Endodermal cell (in vitro differentiated cells): ENCODE results near the gene IFNE. TPM values are rescaled to one million over a fixed set of nuclear protein-coding genes. Genes with fewer than 3 reads are reported as not detected.
"Not testable (repeated sequence)": the region's sequence is repeated elsewhere in the genome, so short reads cannot be mapped to it uniquely, and the experiment has no call there.

ENCODE experiments used
- DNase-seq: peaks from one replicate; pipeline ENCODE4 v3.0.0-alpha.2; 2017
- H3K27ac ChIP-seq: 2 replicates; pipeline ENCODE4 v1.5.1; 2013; ENCODE audit warnings: mild to moderate bottlenecking, low read depth, low read length, moderate library complexity
- H3K27me3 ChIP-seq: 2 replicates; pipeline ENCODE4 v1.6.1; 2013; ENCODE audit warnings: mild to moderate bottlenecking, low read length, moderate library complexity; ENCODE audit not compliant: insufficient read depth, control insufficient read depth, poor library complexity, severe bottlenecking
- H3K36me3 ChIP-seq: 2 replicates; pipeline ENCODE4 v1.7.0; 2013; ENCODE audit warnings: mild to moderate bottlenecking, low read length, moderate library complexity; ENCODE audit not compliant: control insufficient read depth, insufficient read depth
- H3K4me1 ChIP-seq: one replicate; pipeline ENCODE4 v1.7.0; 2013; ENCODE audit warnings: low read length; ENCODE audit not compliant: control insufficient read depth, insufficient read depth
- H3K4me3 ChIP-seq: 2 replicates; pipeline ENCODE4 v1.5.1; 2013; ENCODE audit warnings: mild to moderate bottlenecking, low read length, moderate library complexity
- H3K9ac ChIP-seq: 2 replicates; pipeline ENCODE4 v1.6.1; 2013; ENCODE audit warnings: mild to moderate bottlenecking, low read length, moderate library complexity; ENCODE audit not compliant: poor library complexity, severe bottlenecking; ENCODE audit errors: extremely low read depth
- H3K9me3 ChIP-seq: 2 replicates; pipeline ENCODE4 v1.6.1; 2013; ENCODE audit warnings: mild to moderate bottlenecking, low read length, moderate library complexity; ENCODE audit not compliant: control insufficient read depth
- H3K27ac Mint-ChIP-seq: 2 replicates; pipeline ENCODE4 v1.8.0; 2020; ENCODE audit warnings: mixed read lengths
- H3K27me3 Mint-ChIP-seq: 2 replicates; pipeline ENCODE4 v1.8.0; 2021; ENCODE audit warnings: mild to moderate bottlenecking, mixed read lengths; ENCODE audit not compliant: insufficient read depth
- H3K36me3 Mint-ChIP-seq: 2 replicates; pipeline ENCODE4 v1.8.0; 2020; ENCODE audit warnings: low read depth, mixed read lengths
- H3K4me1 Mint-ChIP-seq: 2 replicates; pipeline ENCODE4 v1.8.0; 2020; ENCODE audit warnings: mixed read lengths
- H3K4me3 Mint-ChIP-seq: 2 replicates; pipeline ENCODE4 v1.8.0; 2020; ENCODE audit warnings: mild to moderate bottlenecking, moderate library complexity, mixed read lengths
- H3K9me3 Mint-ChIP-seq: 2 replicates; pipeline ENCODE4 v1.8.0; 2020; ENCODE audit warnings: mild to moderate bottlenecking, mixed read lengths
- WGBS, 2 experiments: methylation state at CpG; one replicate each; pipeline versions ENCODE4 v1.1.5 to v1.1.7; 2013; ENCODE audit warnings: missing lambda C conversion rate in 2 of 2, mixed read lengths in 1 of 2; ENCODE audit not compliant: insufficient coverage in 1 of 2, insufficient read length in 1 of 2; 5-methylcytosine and 5-hydroxymethylcytosine counted together
- total RNA-seq, 2 donors: library from RNA; stranded (reverse); fragmentation: NEBNext Ultra II Directional in 1 of 2; extraction: Animal tissue kit (Norgen Biotek cat#: 25700) in 1 of 2; gene quantifications; 2 replicates in 1 of 2; 3 replicates in 1 of 2; pipeline ENCODE4 v1.2.1, GENCODE V29; 2021
- TF ChIP-seq, protein P1 (sequence below): fragments of 200-600 bp; sonication (generic); conservative IDR thresholded peaks from 2 replicates; pipeline ENCODE4 v1.5.0; 2021; ENCODE audit warnings: antibody characterized with exemption, mild to moderate bottlenecking

Gene IFNE
- total RNA-seq, 2 donors from 2014 or later, result 1.5 to 2.0 TPM

DNA sequence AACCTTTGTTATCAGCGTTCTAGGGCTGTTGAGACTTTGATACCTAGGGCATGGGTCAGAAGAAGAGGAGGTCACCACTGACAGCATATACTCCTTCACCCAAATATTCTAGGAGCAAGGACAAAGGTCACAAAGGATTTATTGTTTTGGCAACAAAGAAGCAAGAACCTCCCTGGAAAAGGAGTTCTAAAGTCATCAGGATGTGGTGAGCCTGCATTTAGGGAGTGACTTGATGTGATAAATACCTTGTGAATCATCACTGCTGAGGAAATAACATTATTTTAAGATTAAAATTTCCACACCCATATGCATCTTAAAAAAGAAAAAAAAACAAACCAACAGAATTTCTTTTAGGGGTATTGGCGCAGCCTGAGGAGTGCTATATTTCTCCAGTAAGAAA, 28.0 kb downstream of the IFNE start:
- Histone ChIP-seq H3K27me3 (no peaks in the 10 kb centered on the region), H3K9me3 (no peaks in the 10 kb centered on the region), H3K27ac (no peak overlapping the region), H3K4me1 (no peaks in the 10 kb centered on the region), H3K36me3 (no peaks in the 10 kb centered on the region), H3K4me3 (no peak overlapping the region), H3K9ac (no peak overlapping the region)
- Mint-ChIP-seq H3K4me1 (peaks cover 18% of the 10 kb centered on the region), H3K36me3 (no peaks in the 10 kb centered on the region), H3K9me3 (peaks cover 5% of the 10 kb centered on the region), H3K27me3 (peaks cover 6% of the 10 kb centered on the region), H3K27ac (no peak overlapping the region), H3K4me3 (no peak overlapping the region)
- TF ChIP-seq, protein P1, sequence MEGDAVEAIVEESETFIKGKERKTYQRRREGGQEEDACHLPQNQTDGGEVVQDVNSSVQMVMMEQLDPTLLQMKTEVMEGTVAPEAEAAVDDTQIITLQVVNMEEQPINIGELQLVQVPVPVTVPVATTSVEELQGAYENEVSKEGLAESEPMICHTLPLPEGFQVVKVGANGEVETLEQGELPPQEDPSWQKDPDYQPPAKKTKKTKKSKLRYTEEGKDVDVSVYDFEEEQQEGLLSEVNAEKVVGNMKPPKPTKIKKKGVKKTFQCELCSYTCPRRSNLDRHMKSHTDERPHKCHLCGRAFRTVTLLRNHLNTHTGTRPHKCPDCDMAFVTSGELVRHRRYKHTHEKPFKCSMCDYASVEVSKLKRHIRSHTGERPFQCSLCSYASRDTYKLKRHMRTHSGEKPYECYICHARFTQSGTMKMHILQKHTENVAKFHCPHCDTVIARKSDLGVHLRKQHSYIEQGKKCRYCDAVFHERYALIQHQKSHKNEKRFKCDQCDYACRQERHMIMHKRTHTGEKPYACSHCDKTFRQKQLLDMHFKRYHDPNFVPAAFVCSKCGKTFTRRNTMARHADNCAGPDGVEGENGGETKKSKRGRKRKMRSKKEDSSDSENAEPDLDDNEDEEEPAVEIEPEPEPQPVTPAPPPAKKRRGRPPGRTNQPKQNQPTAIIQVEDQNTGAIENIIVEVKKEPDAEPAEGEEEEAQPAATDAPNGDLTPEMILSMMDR, result no peak
- 79% methylated on average over 2 of the region's 2 CpGs; no CpG with 5 or more reads in 1 of the 2 experiments for WGBS, 2 experiments
- DNase-seq, result no peak

DNA sequence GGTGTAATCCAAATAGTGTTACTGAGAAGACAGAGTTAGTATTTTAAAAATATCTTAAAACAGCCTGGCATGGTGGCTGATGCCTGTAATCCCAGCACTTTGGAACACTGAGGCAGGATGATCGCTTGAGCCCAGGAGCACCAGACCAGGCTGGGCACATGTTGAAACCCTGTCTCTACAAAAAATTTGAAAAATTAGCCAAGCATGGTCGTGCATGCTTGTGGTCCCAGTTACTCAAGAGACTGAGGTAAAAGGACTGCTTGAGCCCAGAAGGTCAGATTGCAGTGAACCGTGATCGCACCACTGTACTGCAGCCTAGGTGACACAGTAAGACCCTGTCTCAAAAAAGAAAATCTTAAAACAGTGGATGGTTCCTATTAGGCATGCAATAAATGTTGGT, 29.4 kb downstream of the IFNE start:
- Histone ChIP-seq H3K27ac (no peak overlapping the region), H3K9ac (no peak overlapping the region), H3K4me1 (no peaks in the 10 kb centered on the region), H3K4me3 (no peak overlapping the region), H3K36me3 (no peaks in the 10 kb centered on the region), H3K9me3 (no peaks in the 10 kb centered on the region), H3K27me3 (no peaks in the 10 kb centered on the region)
- Mint-ChIP-seq H3K36me3 (no peaks in the 10 kb centered on the region), H3K4me1 (peaks cover 18% of the 10 kb centered on the region), H3K4me3 (no peak overlapping the region), H3K27ac (no peak overlapping the region), H3K9me3 (no peaks in the 10 kb centered on the region), H3K27me3 (peaks cover 6% of the 10 kb centered on the region)
- WGBS, 2 experiments, result 84 to 92% methylated on average over 2 to 4 of the region's 4 CpGs
- TF ChIP-seq, protein P1, result no peak
- no peak for DNase-seq

DNA sequence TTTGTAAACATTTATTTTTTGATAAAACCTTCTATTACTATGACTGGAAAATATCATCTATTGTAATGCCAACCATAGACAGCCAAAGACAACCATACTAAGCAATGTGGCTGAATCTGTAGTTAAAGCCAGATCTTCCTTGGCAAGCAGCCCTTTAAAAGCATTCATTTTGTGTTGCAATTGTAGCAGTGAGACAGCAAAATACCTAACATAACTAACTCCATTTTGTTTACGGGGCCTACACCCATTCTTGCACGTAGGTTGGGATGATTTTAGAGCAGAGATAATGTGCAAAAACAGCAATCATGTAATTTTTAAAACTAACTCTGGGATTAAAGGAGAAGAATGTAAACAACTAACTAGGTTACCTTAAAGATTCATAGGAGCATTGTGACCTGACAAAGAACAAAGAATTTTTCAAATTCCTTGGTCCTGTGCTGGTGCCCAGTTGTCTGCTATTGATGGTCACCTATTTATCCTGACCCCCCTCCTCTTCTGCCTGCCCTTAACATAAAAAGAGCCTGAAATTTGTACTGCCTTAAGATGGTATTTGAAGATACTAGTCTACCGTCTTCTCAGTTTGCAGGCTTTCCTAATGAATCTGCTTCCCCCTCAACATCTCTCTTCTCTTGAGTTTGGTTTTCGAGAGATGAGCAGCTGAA, 31.2 kb downstream of the IFNE start:
- Histone ChIP-seq H3K9ac (no peak overlapping the region), H3K27ac (no peak overlapping the region), H3K27me3 (no peaks in the 10 kb centered on the region), H3K4me1 (no peaks in the 10 kb centered on the region), H3K9me3 (no peaks in the 10 kb centered on the region), H3K4me3 (no peak overlapping the region), H3K36me3 (no peaks in the 10 kb centered on the region)
- TF ChIP-seq, protein P1, result no peak
- 89% methylated on average over 4 of the region's 4 CpGs; no CpG with 5 or more reads in 1 of the 2 experiments for WGBS, 2 experiments
- H3K27me3 Mint-ChIP-seq, result peaks cover 6% of the 10 kb centered on the region
- no peak overlapping the region for H3K27ac Mint-ChIP-seq
- H3K4me1 Mint-ChIP-seq, result peaks cover 18% of the 10 kb centered on the region
- no peaks in the 10 kb centered on the region for H3K36me3 Mint-ChIP-seq
- H3K4me3 Mint-ChIP-seq, result no peak overlapping the region
- no peak for DNase-seq
- H3K9me3 Mint-ChIP-seq, result no peaks in the 10 kb centered on the region

DNA sequence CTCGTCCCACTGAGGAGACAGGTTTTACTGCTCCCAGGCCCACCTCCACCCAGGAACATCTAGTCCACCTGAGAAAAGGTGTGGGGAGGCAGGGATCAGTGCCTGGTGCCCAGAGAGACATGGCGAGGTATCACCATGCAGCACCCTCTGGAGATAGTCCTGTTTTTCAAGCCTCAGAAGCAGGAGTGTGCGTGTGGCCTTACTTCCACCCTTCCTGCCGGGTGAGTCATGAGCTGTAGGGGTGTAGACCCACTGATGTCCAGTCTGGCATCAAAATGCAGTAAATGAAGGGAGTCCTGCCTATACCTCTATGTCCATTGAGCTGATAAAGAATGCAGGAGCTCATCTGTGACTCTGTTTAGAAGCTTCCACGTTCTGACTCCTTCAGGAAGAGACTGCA, 32.8 kb downstream of the IFNE start:
- not testable (repeated sequence) for H3K27me3 Mint-ChIP-seq, H3K36me3 ChIP-seq, H3K9ac ChIP-seq, DNase-seq, H3K9me3 ChIP-seq, H3K36me3 Mint-ChIP-seq, H3K9me3 Mint-ChIP-seq, H3K27ac Mint-ChIP-seq, H3K4me3 Mint-ChIP-seq, H3K4me3 ChIP-seq, H3K4me1 ChIP-seq, H3K27me3 ChIP-seq, H3K27ac ChIP-seq
- WGBS, 2 experiments, result 91 to 100% methylated on average over 1 to 5 of the region's 5 CpGs
- peaks cover 15% of the 10 kb centered on the region for H3K4me1 Mint-ChIP-seq
